ENCODE data around the gene PAQR7.

PAQR7 gene

DNA sequence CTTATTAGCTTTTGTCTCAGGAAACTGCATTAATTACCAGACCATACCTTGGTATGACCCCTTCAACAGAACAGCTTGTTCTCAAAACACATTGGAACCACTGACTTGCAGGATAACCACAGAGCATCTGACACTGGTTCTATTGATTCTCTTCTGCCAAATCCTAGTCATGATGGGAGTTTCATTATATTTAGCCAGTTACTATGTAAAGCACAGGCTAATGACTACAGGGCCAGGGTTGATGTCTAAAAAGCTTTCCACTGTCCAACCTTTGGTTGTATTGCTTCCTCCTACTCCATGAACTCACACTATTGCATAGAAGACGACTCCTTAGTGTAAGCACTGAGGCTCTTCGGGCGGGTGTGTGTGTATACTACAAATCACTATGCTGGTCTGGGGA is 27.0 kb upstream of the PAQR7 start:
- DNase-seq (ENCODE audit: low read depth in 2 of 2): no peak

DNA sequence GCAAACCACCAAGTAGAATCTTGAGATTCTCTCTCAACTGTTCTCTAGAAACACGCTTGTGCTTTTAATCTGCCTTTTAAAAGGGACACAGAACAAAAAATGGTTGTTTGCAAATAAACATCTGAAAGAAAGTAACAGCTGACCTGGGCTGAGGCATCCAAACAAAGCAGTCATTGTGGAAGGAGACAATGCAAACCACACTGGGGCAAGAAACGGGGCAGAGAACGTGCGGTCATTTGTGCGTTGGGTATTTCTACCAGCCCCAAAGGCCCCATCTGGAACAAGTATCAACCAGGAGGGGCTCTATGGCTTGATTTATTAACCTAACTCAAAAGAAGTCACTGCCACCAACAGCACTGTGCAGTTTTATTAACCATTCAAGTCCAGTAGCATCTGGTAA is 24.7 kb upstream of the PAQR7 start:
- DNase-seq (ENCODE audit: low read depth in 2 of 2): no peak

DNA sequence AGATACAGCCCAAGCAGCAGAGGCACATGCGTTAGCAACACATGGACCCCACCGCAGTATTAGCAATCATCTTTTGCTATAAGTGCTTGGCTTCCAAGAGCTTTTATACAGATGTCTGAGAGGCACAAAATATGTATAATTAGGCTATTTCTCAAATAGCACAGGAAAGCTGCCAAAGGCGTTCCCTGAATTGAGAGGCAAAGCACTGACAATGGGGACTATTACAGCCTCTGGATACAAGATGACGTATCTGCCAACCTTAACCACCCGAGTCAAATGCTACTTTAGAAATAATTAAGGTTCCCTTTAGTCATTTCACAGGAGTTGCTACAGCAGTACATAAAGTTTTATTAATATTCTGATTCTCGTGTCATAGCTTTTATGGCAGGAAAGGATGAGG is 24.3 kb upstream of the PAQR7 start:
- no peak for DNase-seq (ENCODE audit: low read depth in 2 of 2)

DNA sequence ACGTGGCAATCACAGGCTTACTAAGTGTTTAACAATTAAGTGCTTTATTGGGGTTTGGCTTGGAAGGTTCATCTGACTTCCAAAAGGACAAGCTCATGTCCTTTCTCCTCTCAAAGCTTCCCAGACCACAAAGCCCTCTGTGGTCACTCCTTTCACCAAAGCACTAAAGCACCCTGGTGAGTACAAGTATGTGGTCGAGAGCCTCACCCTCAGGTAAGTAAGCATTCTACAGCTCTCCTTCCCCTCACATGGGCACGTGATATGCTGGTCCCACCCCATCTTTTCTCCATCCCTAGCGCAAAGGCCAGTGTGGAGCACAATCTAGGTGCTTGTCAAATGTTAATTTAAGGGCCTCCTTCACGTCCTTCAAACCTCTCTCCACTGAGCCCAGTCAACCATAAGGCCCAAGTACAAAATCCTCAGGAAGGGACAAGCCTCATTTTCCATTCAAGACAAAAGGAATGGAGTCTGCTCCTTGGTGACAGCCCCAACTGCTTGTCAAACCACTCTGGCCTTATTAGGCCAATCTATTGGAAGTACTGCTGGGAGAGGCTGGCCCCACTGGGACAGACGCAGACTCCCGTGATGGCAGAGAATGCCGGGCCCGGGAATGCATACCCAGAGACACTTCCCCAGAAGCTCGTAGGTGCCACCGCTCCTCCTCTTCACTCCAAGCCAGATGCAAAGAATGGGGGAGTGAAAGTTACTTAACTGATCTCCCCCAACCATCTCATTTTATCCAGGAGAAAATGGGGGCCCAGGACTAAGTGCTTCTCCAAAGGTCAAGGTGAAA is 22.9 kb upstream of the PAQR7 start:
- no peak for DNase-seq (ENCODE audit: low read depth in 2 of 2)

DNA sequence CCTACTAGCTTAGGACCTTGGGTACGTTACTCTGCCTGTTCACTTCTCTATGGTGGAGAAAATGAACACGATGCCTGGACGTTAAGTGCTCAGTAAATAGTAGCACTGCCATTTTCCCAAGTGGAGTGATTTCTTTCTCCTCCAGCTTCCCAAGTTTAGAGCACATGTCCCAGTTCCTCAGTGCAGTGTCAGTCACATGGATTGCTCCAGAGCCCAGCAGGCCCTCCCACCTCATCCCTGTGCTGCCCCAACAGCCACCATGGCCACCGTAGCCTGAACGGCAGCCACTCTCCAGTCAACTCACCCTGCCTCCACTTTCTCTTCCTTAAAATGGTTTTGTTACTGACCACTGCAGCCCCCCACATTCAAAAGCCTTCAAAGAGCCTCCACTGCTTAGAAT is 22.2 kb upstream of the PAQR7 start:
- DNase-seq (ENCODE audit: low read depth in 2 of 2): no peak

DNA sequence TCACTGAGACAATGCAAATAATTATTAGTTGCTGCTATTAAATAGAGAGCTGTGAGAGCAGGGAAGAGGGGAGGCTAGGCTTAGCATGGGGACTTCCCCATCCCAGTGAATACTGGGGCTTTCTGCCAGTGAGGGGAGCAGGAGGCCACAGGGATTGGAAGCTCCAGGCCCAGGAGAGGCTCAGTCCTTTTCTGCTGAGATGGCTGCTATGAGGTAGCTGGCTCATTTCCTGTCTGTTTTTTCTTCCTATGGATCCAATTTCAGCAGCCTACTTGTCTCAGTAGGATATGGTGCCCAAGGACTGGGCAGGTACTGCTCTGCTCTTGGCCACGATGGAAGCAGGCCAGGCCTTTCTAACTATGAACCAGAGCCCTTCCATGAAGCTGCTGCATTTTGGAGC is 20.8 kb upstream of the PAQR7 start:
- no peak for DNase-seq (ENCODE audit: low read depth in 2 of 2)

DNA sequence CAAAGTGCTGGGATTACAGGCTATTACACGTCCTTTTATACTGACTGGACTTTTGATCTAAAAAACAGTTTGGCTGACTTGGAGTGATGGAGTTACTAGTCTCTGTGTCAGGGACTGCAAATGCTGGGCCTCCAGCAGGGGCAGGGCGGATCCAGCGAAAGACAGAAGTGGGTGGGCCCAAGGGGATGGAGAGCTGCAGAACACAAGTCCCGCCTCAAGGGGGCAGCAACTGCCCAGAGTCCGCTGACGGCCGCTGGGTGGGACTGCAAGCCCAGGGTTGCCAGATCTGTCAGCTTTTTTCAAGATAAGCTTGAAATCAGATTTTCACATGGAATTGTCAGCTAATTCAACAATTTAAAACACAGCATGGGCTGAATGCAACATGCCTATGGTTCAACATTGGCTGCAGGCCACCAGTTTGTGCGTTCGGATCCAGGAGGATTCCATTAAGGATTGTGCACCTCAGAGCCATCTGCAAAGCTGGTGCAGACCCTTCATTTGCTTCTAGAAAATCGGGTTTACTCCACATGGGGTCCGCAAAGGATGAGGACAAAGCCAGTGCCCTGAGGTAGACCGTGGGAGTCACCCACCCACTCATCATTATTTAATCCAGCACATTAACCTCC is 20.0 kb upstream of the PAQR7 start:
- peak; percentile 83 for DNase-seq (ENCODE audit: low read depth in 2 of 2)

DNA sequence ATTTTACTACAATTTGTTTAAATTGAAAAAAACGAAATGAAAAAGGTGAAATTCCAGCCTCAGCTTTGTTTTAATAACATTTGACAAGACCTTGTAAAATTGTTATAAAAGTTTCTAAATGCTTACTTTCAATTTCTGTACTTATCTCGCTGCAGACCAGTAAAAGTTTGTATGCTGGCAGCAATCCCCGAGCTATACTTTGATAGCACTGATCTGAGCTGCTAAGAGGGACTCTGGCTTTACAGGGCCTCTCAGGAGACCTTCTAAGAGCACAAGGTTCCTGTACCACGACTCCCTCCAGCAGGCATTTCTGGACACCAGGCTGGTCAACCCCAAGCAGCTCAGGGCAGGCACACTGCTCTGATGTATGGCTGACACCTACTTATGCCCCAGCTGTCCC is 17.6 kb upstream of the PAQR7 start:
- no peak for DNase-seq (ENCODE audit: low read depth in 2 of 2)

DNA sequence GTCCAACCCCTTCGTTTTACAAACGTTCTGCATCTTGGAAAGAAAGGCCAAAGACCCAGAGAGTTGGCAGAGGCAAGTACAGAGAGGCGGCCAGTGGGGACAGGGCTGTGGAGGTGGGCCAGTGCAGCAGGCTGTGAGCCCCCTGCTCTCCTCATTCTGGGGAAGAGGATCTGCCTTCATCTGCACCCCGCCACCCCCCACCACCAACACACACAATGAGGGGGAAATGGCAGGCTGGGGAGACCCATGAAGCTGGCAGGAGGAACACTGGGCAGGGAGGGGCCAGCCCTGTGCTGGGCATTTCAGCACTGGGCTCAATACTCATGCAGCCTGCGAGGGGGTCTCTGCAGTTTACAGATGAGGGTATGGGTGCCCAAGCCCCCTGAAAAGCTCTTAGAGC is 16.1 kb upstream of the PAQR7 start:
- DNase-seq (ENCODE audit: low read depth in 2 of 2): no peak

DNA sequence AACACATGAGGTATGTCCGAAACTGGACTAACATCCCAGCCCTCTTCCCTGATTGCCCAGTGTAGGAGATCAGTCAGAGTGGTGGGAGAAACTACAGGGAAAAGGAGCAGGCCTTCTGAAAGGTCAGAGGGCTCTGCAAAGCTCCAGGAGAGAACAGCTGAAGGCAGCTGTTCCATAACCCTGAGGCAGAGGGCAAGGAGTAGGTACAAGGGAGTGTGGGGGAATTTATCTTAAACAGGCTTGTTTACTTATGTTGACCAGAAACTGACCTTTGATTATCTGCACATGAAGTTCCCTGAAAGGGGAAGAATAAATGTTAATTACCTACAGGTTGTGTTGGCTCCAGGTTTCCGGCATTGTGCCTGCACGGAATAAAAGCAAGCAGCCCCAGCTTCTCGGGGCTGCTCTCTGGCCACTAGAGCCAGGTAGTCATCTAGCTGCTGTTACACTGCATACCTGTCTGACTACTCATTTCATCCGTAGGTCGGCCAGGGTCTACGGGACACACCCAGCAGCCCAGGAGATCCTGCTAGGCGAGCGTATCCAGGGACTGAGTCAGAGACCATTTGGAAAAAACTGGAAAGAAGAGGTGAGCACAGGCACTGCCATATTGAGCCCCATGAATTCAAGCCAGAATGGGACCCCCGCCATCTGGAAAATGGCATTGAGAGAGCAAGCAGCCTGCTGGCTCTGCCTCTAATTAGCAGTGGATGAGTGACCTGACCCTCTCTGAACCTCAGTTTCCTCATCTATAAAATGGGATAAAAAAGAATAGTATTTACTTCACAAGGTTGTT is 14.9 kb upstream of the PAQR7 start:
- DNase-seq (ENCODE audit: low read depth in 2 of 2): no peak

DNA sequence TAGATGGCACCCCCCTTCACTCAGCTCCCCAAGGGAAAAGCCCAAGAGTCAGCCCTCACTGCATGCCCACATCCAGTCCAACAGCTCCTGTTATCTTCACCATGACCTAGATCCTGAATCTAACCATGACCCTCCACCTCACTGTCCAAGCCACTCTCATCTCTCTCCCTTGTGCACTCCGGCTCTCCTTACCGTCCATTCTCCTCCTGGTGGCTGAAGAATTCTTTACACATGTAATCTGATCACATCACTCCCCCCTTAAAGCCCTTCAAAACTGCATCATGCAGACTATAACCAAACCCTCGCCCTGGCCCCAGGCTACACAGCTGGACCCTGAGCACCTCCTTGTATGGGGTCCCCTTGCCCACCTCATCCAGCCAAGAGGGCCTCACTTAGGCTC is 14.0 kb upstream of the PAQR7 start:
- DNase-seq (ENCODE audit: low read depth in 2 of 2): no peak

DNA sequence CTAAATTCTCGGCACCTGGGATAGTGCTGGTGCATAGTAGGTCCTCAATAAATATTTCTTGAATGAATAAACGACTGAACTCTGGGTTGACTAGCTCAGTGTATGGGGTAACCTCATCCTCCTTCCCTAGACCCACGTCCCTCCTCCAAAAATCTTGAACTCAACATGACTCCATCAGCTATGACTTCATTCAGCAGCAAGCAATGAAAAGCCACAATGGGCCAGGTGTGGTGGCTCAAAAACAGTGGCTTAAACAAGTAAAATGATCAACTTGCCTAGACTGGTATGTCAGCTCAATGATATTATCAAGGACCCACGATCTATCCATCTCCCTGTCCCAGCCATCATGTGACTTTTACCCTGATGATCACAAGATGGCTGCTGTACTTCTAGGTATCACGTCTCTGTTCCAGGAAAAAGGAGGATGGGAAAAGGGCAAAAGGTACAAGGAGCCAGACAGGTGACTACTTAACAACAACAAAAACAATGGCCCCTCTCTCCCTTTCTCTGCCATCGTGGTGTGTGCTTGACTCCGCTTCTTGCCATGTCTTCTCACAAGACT is 13.0 kb upstream of the PAQR7 start:
- DNase-seq (ENCODE audit: low read depth in 2 of 2): no peak

DNA sequence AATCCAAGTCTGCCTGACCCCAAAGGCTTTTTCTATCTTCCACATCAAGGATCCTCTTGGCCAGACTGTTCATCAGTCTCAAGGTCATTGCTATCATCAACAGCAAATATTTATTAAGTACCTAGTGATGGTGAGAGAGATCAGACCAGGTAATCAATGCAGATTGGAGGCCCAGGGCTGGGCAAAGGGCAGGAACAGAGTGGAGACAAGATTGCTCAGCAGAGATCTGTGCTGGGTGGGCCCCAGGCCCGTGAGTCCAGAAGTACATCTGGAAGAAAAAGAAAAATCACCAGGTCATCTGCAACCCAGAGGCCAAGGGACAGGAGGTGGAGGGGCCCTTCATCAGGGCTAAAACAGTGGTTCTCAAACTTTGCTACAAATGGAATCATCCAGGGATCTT is 10.1 kb upstream of the PAQR7 start:
- DNase-seq (ENCODE audit: low read depth in 2 of 2): no peak

DNA sequence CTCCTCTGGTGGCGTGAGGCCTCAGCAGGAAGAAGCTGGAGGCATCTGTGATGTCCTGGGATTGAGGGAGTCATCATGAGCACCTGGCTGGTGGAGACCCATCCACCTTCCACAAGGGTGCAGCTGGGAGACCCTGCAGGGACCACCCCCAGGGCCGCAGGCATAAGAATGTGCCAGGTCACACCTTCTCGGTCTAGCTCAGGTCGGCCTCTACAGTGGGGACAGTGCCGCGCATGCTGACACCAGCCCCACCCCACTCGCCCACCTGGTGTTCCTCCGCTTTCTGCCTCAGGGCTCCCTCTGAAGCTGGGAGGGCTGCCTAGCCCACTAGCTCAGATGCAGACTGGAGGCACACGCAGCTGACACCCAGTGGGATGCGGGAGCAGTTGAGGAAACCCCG is 5.8 kb upstream of the PAQR7 start:
- no peak for DNase-seq (ENCODE audit: low read depth in 2 of 2)

DNA sequence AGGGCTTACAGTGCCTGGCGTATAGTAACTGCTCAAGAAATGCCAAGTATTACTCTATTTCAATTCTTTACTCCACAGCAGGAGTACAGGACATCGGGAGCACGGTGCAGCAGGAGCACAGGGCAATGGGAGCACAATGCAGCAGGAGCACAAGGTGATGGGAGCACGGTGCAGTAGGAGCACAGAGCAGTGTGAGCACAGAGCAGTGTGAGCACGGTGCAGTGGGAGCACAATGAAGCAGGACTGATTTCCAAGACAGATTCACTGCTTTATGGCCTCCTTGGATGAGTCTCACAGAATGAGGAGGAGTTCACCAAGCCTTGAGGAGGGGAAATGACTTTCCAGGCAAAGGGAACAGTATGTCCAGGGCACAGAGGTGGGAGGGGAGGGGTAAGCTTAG is 5.0 kb upstream of the PAQR7 start:
- no peak for DNase-seq (ENCODE audit: low read depth in 2 of 2)

DNA sequence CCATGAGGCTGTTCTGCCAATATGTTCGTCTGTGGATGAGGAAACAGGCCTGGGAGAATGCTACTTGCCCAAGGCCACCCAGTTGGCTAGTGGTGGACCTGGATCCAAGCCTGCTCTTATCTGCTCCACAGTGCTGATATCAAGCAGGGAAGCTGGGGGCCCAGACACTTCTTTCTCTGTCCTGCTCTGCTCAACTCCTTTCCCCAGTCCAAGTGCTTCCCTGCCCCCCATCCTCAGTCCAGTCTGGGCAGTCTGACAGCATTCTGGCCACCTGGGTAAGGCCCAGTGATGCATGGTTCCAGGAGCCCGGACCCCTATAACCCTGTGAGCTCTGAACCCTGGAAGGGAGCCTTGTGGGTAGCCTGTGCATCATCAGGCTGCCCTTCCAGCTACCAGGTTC is 4.2 kb upstream of the PAQR7 start:
- no peak for DNase-seq (ENCODE audit: low read depth in 2 of 2)

DNA sequence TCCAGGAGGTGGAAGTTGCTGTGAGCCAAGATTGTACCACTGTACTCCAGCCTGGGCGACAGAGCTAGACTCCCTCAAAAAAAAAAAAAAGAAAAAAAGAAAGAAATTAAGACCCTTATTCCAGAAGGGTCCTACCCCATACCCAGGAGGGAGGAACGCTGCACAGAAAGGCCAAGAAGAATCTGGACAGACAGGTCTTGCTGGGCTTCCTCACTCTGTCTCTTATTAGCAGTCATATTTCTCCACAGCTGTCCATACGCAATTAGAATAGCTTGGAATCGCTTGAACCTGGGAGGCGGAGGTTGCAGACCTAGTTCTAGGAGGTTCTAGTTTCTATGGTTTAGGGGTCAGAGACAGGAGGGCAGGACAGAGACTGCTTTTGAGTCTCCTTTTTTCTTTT is 3.2 kb upstream of the PAQR7 start:
- DNase-seq (ENCODE audit: low read depth in 2 of 2): no peak

DNA sequence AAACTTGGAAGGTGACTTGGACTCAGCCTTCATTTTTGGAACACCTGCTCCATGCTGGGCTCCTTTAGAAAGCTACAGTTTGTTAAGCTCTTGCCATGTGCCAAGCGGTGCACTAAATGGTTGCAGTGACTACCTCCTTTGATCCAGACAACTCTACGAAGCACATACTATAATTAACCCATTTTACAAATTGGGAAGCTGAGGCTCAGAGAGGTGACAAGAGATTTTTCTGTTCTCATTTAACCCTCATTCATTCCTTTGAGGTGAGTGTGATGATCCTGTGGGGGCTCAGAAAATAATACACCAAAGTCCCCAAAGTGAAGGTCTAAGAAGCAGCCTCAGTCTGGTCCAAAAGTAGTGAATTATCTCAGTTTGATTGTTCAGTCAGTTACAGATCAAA is 1.6 kb upstream of the PAQR7 start:
- DNase-seq (ENCODE audit: low read depth in 2 of 2): no peak

DNA sequence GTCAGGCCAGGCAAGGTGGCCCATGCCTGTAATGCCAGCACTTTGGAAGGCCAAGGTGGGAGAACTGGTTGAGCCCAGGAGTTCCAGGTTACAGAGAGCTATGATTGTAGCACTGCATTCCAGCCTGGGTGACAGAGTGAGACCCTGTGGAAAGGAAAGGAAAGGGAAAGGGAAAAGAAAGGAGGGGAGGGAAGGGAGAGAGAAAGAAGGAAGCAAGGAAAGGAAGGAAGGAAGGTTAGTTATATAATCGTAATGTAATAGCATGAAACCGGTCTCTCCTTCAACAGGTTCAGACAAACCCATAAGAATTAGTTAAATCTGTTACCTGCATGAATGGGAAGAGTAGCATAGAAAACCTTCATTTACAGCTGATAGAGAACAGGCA is 1.2 kb upstream of the PAQR7 start:
- DNase-seq (ENCODE audit: low read depth in 2 of 2): no peak

DNA sequence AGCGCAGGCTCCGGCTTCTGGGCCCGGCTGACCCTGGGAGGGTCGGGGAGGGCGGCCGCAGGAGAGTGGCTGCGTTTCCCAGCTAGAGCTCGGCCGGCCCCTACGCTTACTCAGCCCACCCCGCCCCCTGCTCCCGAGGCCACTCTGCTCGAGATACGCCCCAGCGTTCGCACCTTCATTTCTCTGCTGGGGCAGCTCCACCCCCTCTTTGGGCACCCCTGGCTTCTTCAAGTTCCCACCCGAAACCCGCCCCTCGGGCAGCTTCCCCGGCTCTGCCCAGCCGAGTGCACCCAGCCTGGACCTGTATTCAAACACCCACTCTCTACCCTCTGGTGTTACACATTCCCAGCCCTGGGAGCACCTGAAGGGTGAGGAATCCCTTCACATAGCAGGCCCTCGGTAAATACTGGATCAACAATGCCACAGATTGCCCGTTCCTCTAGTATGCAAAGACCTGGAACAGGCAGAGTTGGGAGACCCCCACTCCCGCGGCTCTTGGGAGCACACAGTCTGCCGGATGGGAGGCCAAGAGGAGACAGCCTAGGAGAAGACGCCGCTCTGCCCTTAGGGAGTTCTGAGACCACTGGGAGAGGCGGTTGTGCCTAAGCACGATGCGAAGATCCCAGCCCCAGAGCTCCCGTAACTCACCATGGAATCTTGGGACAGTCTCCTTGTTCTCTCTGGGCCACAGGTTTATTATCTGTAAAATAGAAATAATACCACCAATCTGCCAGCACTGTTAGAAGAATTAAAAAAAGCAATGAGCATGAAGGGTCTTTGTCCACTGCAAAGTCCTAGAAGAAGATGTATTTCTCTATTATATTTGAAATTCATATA is 566 bp upstream of the PAQR7 start:
- DNase-seq (ENCODE audit: low read depth in 2 of 2): no peak

DNA sequence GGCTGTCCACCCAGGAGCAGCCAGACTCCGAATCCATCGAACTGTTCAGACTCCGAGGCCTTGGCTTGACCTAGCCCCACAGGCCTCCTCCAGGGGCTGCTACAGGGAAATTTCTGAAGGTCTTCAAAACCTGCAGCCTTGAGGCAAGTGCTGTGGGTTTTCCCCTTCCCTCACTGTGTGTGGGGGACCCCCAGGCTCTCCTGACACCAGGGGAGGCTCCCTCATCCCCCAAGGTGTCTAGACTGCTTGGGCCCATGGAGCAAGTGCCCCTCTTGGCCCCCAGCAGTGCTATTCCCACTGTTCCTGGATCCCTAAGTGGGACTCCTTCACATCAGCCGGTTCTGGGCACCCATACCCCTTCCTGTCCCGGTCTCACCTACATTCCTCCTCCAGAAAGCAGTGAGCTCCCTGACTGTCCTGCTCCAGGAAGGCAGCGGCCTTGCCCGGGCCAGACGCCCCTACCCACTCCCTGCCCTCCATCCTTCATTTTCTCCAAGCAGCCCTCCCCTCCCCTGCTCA is 814 bp downstream of the PAQR7 start:
- no peak for DNase-seq (ENCODE audit: low read depth in 2 of 2)

DNA sequence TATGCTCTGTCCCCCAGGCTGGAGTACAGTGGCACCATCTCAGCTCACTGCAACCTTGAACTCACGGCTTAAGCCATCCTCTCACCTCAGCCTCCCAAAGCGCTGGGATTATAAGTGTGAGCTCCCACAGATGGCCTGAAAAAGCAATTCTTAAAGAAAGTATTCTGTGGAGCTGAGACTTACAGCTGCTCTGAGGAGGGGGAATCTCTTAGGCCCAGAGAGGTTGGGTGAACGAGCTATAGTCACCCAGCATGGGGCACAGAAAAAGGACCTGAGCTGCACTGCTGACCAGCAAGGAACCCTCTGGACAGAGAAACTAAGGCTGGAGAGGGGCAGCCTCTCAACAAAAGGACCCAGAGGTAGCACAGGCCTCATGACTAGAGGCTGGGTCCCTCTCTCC is 1.3 kb downstream of the PAQR7 start:
- DNase-seq (ENCODE audit: low read depth in 2 of 2): no peak
